GM19438 (cell line): Measurements from ENCODE around the gene CEACAM6.
"Not testable (repeated sequence)": the region's sequence is repeated elsewhere in the genome, so short reads cannot be mapped to it uniquely, and the experiment has no call there.

ENCODE experiments used
- ATAC-seq: cut with Tn5 transposase; IDR thresholded peaks from one replicate; pipeline ENCODE4 v1.9.1; 2021; ENCODE audit warnings: low read depth; ENCODE audit not compliant: unreplicated experiment

CEACAM6 gene

GRCh38 chr19:41755328-41755913, at the start of gene CEACAM6:
Gene CEACAM6 (plus strand): TSS chr19:41755530. CDS start chr19:41755639, 109 bp downstream.
- no peak for ATAC-seq

GRCh38 chr19:41706741-41707501, 48.4 kb upstream of the CEACAM6 start:
- no peak for ATAC-seq

GRCh38 chr19:41707502-41707812, 47.9 kb upstream of the CEACAM6 start:
- ATAC-seq = no peak

GRCh38 chr19:41707871-41708371, 47.4 kb upstream of the CEACAM6 start:
- ATAC-seq = no peak

- ATAC-seq = no peak
Observed at GRCh38 chr19:41708481-41708880, 46.8 kb upstream of the CEACAM6 start, which contains the start of gene CEACAM5. Gene CEACAM5 (plus strand): TSS chr19:41708626. CDS start chr19:41708732, 106 bp downstream.

GRCh38 chr19:41709516-41709915, 45.8 kb upstream of the CEACAM6 start:
- not testable (repeated sequence) for ATAC-seq

- no peak for ATAC-seq
Observed at GRCh38 chr19:41709951-41710645, 45.2 kb upstream of the CEACAM6 start.

GRCh38 chr19:41711376-41712261, 43.7 kb upstream of the CEACAM6 start:
- ATAC-seq = no peak

GRCh38 chr19:41714598-41714997, 40.7 kb upstream of the CEACAM6 start:
- no peak for ATAC-seq

- no peak for ATAC-seq
Observed at GRCh38 chr19:41718761-41719160, 36.6 kb upstream of the CEACAM6 start.

- no peak for ATAC-seq
Observed at GRCh38 chr19:41720103-41720502, 35.2 kb upstream of the CEACAM6 start.

- ATAC-seq = no peak
Observed at GRCh38 chr19:41726493-41726892, 28.8 kb upstream of the CEACAM6 start.

GRCh38 chr19:41734156-41734555, 21.2 kb upstream of the CEACAM6 start:
- no peak for ATAC-seq

- no peak for ATAC-seq
Observed at GRCh38 chr19:41734585-41734984, 20.7 kb upstream of the CEACAM6 start.

- ATAC-seq = no peak
Observed at GRCh38 chr19:41735071-41735600, 20.2 kb upstream of the CEACAM6 start.

GRCh38 chr19:41739361-41739760, 16.0 kb upstream of the CEACAM6 start:
- no peak for ATAC-seq

GRCh38 chr19:41740415-41741243, 14.7 kb upstream of the CEACAM6 start:
- ATAC-seq = no peak

GRCh38 chr19:41741244-41741554, 14.1 kb upstream of the CEACAM6 start:
- no peak for ATAC-seq

GRCh38 chr19:41744850-41745249, 10.5 kb upstream of the CEACAM6 start:
- ATAC-seq = no peak

GRCh38 chr19:41745756-41746155, 9.6 kb upstream of the CEACAM6 start:
- ATAC-seq = no peak
